ENCODE results near the gene WSCD2.

GRCh38 chr12:108125073-108125472, 4.0 kb upstream of the WSCD2 start:
- TF ChIP-seq CTCF (IDR thresholded peaks at IDR 0.05; ENCODE audit: insufficient read depth, low read length) (no peak), POLR2AphosphoS5 (IDR thresholded peaks at IDR 0.05; ENCODE audit: low read depth) (no peak), GABPA (IDR thresholded peaks at IDR 0.05; ENCODE audit: low read depth) (no peak), SPI1 (IDR thresholded peaks at IDR 0.05; ENCODE audit: borderline replicate concordance, low read depth) (no peak), REST (IDR thresholded peaks at IDR 0.05; ENCODE audit: insufficient replicate concordance, low read depth) (no peak)

Data from HL-60 (cell line).